Measurements from ENCODE around the gene RTL10.

- TF ChIP-seq, protein P1, sequence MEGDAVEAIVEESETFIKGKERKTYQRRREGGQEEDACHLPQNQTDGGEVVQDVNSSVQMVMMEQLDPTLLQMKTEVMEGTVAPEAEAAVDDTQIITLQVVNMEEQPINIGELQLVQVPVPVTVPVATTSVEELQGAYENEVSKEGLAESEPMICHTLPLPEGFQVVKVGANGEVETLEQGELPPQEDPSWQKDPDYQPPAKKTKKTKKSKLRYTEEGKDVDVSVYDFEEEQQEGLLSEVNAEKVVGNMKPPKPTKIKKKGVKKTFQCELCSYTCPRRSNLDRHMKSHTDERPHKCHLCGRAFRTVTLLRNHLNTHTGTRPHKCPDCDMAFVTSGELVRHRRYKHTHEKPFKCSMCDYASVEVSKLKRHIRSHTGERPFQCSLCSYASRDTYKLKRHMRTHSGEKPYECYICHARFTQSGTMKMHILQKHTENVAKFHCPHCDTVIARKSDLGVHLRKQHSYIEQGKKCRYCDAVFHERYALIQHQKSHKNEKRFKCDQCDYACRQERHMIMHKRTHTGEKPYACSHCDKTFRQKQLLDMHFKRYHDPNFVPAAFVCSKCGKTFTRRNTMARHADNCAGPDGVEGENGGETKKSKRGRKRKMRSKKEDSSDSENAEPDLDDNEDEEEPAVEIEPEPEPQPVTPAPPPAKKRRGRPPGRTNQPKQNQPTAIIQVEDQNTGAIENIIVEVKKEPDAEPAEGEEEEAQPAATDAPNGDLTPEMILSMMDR (IDR thresholded peaks at IDR 0.05), result no peak
- no peak for TF ChIP-seq POLR2A (IDR thresholded peaks at IDR 0.05)
Measured at GRCh38 chr22:19843107-19843856, 11.4 kb downstream of the RTL10 start.

Measured in ovary (tissue), 3 donors.